GM12872 (cell line): Measurements from ENCODE around the gene LTC4S.

Experiments used
- TF ChIP-seq, protein P1 (sequence below): IDR thresholded peaks from 3 replicates; pipeline ENCODE4 v1.5.1; 2011; ENCODE audit warnings: low read depth, mild to moderate bottlenecking, low read length, moderate library complexity; ENCODE audit not compliant: insufficient read depth

LTC4S gene

GRCh38 chr5:179825655-179826182, 31.9 kb downstream of the LTC4S start:
- TF ChIP-seq, protein P1, sequence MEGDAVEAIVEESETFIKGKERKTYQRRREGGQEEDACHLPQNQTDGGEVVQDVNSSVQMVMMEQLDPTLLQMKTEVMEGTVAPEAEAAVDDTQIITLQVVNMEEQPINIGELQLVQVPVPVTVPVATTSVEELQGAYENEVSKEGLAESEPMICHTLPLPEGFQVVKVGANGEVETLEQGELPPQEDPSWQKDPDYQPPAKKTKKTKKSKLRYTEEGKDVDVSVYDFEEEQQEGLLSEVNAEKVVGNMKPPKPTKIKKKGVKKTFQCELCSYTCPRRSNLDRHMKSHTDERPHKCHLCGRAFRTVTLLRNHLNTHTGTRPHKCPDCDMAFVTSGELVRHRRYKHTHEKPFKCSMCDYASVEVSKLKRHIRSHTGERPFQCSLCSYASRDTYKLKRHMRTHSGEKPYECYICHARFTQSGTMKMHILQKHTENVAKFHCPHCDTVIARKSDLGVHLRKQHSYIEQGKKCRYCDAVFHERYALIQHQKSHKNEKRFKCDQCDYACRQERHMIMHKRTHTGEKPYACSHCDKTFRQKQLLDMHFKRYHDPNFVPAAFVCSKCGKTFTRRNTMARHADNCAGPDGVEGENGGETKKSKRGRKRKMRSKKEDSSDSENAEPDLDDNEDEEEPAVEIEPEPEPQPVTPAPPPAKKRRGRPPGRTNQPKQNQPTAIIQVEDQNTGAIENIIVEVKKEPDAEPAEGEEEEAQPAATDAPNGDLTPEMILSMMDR, result no peak

DNA sequence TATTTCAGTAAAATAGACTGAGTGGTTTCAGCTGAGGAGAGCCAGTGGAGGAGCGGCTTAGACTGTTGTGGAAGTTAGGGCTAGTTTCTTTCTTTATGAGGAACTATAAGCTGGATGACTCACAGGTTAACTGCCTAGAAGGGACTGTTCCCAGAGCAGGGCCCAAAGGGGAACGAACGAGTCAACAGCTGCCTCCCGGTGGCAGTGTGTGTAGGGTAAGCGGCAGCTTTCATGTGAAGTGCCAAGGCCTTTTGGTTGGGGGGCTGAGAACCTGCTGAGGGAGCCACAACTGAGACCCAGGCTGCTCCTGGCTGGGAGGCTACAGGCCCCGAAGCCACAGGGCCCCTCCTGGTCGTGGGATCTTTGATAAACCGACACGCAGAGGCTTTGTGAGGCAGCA, 33.9 kb downstream of the LTC4S start:
- TF ChIP-seq, protein P1, result no peak

GRCh38 chr5:179828756-179829421, 35.1 kb downstream of the LTC4S start:
- TF ChIP-seq, protein P1, result no peak

- TF ChIP-seq, protein P1, result no peak
These were observed 36.1 kb downstream of the LTC4S start for GRCh38 chr5:179829732-179830435.

DNA sequence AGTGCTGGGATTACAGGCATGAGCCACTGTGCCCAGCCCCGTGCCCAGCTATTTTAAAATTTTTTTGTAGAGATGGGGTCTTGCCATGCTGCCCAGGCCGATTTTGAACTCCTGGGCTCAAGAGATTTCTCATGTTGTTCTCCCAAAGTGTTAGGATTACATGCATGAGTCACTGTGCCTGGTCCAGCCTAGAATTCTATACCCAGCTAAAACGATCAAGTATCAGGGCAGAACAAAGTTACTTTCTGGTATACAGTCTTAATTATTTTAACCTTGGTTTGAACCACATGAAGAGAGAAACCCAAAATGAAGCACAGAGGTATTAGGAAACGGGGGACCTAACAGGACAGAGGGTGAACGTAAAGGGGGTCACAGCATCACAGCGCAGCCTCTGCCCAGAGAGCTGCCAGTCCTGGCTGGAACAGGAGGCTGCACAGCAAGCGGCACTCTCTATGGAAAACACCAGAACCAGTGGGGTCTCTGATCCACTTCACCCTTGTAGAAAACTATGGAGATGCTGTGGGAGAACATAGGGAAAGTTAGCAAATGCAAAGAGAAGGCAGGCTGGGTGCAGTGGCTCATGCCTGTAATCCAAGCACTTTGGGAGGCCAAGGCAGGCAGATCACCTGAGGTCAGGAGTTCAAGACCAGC, 37.2 kb downstream of the LTC4S start:
- TF ChIP-seq, protein P1, result no peak

- TF ChIP-seq, protein P1, result no peak
These were observed 38.4 kb downstream of the LTC4S start for GRCh38 chr5:179832039-179832745.

DNA sequence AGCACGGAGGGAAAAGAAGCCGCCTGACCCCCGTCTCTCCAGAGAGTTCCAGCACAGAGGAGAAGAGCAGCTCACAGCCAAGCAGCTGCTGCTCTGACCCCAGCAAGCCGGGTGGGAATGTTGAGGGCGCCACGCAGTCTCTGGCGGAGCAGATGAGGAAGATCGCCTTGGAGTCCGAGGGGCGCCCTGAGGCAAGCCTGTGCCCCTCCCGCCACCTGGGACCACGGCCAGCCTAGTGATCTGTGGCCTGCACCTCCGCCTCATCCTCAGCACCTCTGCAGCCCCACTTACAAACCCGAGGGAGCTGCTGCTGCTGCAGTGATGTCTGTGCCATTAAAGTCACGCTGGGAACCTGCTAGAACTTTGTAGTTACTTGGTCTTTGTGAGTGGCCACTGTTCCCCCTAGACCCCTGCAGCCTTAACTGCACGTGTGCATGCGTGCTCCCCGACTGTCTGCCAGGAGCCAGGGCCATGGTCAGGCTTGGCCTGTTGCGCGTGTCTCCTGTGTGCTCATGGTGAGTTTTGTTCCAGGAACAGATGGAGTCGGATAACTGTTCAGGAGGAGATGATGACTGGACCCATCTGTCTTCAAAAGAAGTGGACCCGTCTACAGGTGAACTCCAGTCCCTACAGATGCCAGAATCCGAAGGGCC, 39.4 kb downstream of the LTC4S start:
- TF ChIP-seq, protein P1, result no peak
